ENCODE results near the gene NSDHL. TPM values are rescaled to one million over a fixed set of nuclear protein-coding genes. Genes with fewer than 3 reads are reported as not detected.

The NSDHL gene
- total and polyA plus RNA-seq, 12 donors = 8.6 to 41.4 (median 16.1) TPM

DNA sequence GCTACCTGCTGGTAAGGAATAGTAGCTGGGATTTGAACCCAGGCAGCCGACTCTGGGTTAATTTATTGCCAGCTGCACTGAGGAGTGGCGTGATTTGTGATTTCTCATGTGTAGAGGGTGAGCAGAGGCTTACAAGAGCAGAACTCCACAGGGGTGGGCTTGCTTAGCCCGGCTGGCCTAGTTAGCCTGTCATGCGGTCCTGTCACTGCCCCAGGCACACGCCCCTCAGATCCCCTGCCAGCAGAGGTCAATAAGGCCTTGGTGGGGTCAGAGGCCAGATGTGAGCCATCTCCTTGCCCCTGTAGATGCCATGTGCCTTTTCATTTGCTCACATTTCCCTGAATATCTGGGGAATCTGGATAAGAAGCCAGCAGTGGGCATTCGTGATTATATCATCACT lies 13.4 kb downstream of the NSDHL start:
- Histone ChIP-seq H3K36me3 (peaks cover 0 to 14% (median 0%) of the 10 kb centered on the region in 9 donors), H3K4me3 (no peak overlapping the region), H3K27ac (peak overlapping the region in 2 of 10 donors; percentile 25 to 58), H3K27me3 (no peaks in the 10 kb centered on the region), H3K9me3 (no peaks in the 10 kb centered on the region), H3K4me1 (peaks cover 0 to 7% (median 0%) of the 10 kb centered on the region in 9 donors)
- 53 to 59% methylated on average over 6 of the region's 6 CpGs for WGBS, 2 donors
- intact Hi-C loops (cut with DNase I) = no loop called here
- TF ChIP-seq, protein P1, sequence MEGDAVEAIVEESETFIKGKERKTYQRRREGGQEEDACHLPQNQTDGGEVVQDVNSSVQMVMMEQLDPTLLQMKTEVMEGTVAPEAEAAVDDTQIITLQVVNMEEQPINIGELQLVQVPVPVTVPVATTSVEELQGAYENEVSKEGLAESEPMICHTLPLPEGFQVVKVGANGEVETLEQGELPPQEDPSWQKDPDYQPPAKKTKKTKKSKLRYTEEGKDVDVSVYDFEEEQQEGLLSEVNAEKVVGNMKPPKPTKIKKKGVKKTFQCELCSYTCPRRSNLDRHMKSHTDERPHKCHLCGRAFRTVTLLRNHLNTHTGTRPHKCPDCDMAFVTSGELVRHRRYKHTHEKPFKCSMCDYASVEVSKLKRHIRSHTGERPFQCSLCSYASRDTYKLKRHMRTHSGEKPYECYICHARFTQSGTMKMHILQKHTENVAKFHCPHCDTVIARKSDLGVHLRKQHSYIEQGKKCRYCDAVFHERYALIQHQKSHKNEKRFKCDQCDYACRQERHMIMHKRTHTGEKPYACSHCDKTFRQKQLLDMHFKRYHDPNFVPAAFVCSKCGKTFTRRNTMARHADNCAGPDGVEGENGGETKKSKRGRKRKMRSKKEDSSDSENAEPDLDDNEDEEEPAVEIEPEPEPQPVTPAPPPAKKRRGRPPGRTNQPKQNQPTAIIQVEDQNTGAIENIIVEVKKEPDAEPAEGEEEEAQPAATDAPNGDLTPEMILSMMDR (IDR thresholded peaks at IDR 0.05) = no peak
- no peak for DNase-seq
- ATAC-seq = peak in 4 of 8 donors; percentile 20 to 68 (median 44)

GRCh38 chrX:152845618-152846240 lies 14.9 kb downstream of the NSDHL start:
- DNase-seq (no peak), ATAC-seq (peak in 1 of 8 donors; percentile 15)
- Histone ChIP-seq H3K27ac (no peak overlapping the region), H3K9me3 (no peaks in the 10 kb centered on the region), H3K4me3 (no peak overlapping the region), H3K27me3 (no peaks in the 10 kb centered on the region), H3K36me3 (peaks cover 0 to 28% (median 0%) of the 10 kb centered on the region in 9 donors), H3K4me1 (peaks cover 0 to 7% (median 0%) of the 10 kb centered on the region in 9 donors)
- intact Hi-C loops (cut with DNase I) = no loop called here
- TF ChIP-seq, protein P1 (IDR thresholded peaks at IDR 0.05) = no peak
- WGBS, 2 donors = 77 to 83% methylated on average over 17 of the region's 17 CpGs

DNA sequence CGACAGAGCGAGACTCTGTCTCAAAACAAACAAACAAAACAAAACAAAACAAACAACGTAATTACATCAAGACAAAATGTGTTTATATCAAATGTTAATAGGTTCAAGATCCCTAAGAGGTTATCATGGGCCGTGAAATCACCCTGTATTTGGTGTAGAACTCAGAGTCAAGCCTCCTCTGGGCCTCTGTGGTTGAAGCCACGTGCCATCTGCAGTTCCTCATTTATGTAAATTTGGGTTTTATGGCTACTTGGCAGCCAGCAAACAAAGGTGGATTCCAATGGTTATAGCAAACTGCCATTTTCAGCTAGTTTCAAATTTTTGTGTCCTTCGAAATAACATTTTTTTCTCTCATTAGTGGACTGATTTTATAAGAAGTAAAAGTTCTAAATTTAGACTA lies 16.4 kb downstream of the NSDHL start:
- H3K36me3 ChIP-seq = peaks cover 0 to 43% (median 0%) of the 10 kb centered on the region in 9 donors
- TF ChIP-seq, protein P1 (IDR thresholded peaks at IDR 0.05) = no peak
- intact Hi-C loops (cut with DNase I) = no loop called here
- no peak overlapping the region for H3K27ac ChIP-seq
- no peaks in the 10 kb centered on the region for H3K27me3 ChIP-seq
- H3K4me1 ChIP-seq = peaks cover 0 to 7% (median 0%) of the 10 kb centered on the region in 9 donors
- WGBS, 2 donors = 91 to 95% methylated on average over 6 of the region's 6 CpGs
- ATAC-seq (no peak), DNase-seq (no peak)
- H3K4me3 ChIP-seq = no peak overlapping the region
- no peaks in the 10 kb centered on the region for H3K9me3 ChIP-seq

DNA sequence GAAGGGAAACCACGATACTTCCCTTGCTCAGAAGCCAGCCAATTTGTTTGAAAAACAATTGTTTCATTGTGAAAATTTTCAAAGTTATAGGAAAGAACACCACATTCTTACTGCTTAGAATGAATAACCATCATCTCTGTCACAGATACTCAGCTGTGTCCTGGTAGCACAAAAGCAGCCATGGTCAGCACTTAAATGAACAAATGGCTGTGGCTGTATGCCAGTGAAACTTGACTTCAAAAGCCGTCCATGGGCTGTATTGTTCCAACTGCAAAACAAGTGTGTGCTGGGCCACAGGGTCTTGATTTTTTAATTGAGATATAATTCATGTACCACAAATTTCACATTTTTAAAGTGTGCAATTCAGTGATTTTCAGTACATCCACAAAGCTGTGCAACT lies 19.6 kb downstream of the NSDHL start:
- no peaks in the 10 kb centered on the region for H3K9me3 ChIP-seq
- TF ChIP-seq, protein P1 (IDR thresholded peaks at IDR 0.05) = no peak
- H3K27me3 ChIP-seq = no peaks in the 10 kb centered on the region
- no peak overlapping the region for H3K27ac ChIP-seq
- intact Hi-C loops (cut with DNase I) = no loop called here
- ATAC-seq (no peak), DNase-seq (no peak)
- H3K36me3 ChIP-seq = peaks cover 0 to 65% (median 0%) of the 10 kb centered on the region in 9 donors
- no peaks in the 10 kb centered on the region for H3K4me1 ChIP-seq
- H3K4me3 ChIP-seq = no peak overlapping the region
- WGBS, 2 donors = 61 to 65% methylated on average over 2 of the region's 2 CpGs

Measured in heart right ventricle (tissue), 16 donors.